ENCODE results near the gene MBD4. TPM values are rescaled to one million over a fixed set of nuclear protein-coding genes. Genes with fewer than 3 reads are reported as not detected.
"Not testable (repeated sequence)": the region's sequence is repeated elsewhere in the genome, so short reads cannot be mapped to it uniquely, and the experiment has no call there.

The MBD4 gene
- total RNA-seq, 1 donor from 2014 or later: 18.2 TPM

DNA sequence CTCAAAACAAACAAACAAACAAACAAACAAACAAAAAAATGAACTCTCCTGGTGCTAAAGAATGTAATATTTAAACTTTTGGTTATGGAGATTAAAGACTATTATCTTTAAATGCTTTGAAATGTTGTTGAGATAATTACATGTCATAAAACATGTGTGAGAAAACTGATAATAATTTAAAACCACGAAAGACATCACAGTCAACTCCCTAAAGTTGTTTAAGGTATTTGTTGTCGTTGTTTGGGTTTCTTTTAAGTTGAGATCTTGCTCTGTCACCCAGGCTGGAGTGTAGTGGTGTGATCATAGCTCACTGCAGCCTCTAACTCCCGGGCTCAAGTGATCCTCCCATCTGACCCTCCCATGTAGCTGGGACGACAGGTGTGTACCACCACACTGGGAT, 23.3 kb downstream of the MBD4 start:
- intact Hi-C loops (cut with DNase I): no loop called here
- DNase-seq (ENCODE audit: low spot score): no peak

DNA sequence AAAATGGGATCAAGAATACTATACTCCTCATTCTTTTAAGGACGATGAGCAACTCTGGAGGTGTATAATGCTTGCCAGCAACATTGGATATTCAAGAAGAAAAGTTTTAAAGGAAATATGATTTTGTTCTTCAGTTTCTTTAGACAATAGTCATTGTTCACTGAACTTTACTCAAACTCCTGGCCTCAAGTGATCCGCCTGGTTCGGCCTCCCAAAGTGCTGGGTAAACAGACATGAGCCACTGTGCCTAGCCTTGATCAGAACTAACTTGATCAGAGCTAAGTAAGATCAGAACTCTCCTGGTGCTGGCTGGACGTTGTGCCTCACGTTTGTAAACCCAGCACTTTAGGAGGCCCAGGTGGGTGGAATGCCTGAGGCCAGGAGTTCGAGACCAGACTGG, 23.9 kb downstream of the MBD4 start:
- peak; percentile 57 for DNase-seq (ENCODE audit: low spot score)
- intact Hi-C loops (cut with DNase I): no loop called here

DNA sequence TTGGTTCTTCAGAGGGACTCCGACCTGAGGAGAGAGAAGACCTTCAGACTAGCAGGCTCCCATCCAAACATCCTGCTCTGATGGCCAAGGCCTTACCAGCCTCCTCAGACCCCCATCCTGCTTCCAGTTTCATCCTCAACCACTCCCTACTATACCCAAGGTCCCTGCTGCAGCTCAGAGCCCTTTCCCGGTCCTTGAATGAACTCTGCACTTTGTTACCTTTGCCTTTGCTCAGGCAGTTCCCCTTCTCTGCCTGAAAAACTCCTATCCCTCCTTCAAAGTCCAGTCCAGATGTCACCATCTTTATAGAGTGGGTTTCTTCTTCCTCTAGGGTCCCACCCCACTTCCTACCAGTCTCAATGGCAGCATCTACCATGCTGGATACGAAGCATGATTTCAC, 24.4 kb downstream of the MBD4 start:
- intact Hi-C loops (cut with DNase I): no loop called here
- DNase-seq (ENCODE audit: low spot score): peak; percentile 22

DNA sequence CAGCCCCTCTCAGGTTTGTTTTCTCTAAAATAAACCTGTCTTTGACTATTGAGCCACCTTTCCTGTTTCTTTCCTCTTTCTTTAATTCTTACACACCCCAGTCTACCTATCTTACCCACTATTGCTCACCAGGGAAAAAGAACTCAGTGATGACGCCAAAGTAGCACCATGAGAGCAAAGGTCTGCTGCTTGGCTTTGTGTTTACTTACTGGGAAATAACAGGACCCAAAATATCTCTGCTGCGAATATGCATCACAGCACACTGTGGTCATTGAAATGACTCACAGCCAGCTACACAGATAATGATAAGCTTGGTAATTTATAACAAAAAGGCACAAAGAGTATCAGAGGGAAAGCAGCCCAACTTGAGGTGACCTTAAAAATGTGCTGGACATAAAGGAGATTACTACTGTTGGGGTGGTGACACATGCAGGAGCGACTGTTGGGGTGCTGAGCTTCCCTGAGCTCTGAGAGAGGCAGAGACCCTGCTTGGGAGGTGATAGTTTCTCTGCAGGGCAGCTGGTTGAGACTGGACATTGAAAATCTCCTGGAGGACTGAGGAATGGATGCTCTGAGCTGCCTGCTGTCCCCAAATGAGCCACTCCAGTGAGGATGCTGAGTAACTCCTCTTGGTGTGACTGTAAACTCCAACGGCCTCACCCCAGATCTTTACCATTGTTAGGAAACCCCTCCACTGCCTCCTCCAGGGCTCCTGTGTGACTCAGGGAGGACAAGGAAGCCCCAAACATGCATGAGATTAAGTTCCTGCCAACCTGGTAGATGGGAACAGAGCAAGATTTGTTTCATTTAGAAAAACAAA, 25.9 kb downstream of the MBD4 start:
- intact Hi-C loops (cut with DNase I): no loop called here
- peak; percentile 29 for DNase-seq (ENCODE audit: low spot score)

DNA sequence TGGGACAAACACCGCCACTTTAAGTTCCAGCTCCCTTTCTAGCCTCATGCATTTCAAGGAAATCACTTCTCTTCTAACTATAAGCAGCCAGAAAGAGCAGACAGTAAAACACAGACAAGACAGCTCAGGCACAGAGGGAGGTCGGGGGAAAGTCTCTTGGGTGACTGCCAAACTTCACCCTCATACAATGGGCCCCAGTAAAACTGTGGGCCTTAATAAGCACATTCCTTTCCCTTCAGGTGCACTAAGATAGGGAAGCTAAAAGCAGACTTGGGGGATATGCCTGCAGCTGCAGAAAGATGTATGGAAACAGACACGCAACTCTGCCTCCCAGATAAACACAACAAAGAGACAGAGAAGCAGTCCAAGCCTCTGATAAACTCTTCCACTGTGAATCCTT, 26.5 kb downstream of the MBD4 start:
- intact Hi-C loops (cut with DNase I): not testable (repeated sequence)
- peak; percentile 63 for DNase-seq (ENCODE audit: low spot score)

DNA sequence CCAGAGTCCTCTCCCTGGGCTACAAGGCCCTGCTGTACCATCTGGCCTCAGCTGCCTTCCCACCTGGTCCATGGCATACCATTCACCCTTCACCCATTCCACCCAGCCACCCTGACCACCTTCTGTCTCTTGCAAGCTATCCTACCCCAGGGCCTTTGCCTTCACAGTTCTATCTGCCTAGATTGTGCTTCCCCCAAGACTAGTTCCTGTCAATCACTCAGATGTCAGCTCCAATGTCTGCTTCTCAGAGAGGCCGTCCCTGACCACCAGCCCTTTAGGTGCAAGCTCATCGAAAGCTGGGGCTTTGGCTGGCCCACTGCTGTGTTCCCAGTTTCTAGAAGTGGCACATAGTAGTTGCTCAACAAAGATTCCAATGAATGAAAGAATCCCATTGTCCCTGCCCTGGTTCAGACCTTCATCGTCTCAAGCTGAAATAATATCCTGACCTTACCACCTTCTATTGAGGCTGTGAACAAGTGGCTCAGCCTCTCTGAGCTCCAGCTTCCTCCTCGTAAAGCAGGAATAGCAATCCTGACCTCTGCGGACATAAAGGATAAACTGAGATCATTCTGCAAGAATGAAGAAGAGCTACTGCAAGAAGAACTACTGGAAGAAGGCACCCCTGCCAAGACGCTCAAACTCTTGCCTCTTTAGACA, 27.1 kb downstream of the MBD4 start:
- intact Hi-C loops (cut with DNase I): no loop called here

DNA sequence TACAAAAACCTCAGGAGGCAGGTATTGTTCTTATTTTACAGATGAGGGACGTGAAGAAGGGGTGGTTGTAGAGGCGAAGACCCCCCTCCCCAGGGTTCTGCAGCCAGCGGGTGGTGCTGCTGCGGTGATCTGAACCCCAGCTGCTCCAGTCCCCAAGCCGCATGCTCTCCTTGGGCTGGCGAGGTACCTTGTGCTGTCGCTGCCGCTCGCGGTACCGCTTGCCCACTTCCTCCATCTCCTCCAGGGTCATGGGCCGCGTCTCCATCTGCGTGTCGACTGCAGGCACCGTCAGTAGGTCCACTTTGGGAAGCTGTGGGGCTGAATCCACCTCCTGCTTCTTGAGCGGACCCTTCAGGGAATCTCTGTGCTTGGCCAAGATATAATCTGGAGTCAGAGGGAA, 28.8 kb downstream of the MBD4 start:
- intact Hi-C loops (cut with DNase I): no loop called here
- peak; percentile 17 for DNase-seq (ENCODE audit: low spot score)

More for the DNA sequence above, 27.1 kb downstream of the MBD4 start:
- no peak for DNase-seq (ENCODE audit: low spot score)

DNA sequence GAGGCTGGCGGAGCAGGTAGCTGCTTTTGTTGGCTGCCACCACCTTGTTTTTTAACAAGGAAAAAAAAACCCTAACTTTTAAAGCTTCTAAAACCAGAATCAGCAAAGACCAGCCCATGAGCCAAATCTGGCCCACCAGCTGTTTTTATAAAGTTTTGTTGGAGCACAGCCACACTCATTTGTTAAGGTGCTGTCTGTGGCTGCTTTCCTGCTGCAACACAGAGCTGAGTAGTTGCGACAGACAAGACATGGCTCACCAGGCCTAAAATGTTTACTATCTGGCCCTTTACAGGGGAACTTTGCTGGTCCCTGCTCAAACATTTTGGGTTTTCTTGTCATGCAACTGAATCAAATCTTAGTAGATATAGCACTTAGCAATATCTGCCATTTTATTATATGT, 30.2 kb downstream of the MBD4 start:
- intact Hi-C loops (cut with DNase I): no loop called here
- no peak for DNase-seq (ENCODE audit: low spot score)

DNA sequence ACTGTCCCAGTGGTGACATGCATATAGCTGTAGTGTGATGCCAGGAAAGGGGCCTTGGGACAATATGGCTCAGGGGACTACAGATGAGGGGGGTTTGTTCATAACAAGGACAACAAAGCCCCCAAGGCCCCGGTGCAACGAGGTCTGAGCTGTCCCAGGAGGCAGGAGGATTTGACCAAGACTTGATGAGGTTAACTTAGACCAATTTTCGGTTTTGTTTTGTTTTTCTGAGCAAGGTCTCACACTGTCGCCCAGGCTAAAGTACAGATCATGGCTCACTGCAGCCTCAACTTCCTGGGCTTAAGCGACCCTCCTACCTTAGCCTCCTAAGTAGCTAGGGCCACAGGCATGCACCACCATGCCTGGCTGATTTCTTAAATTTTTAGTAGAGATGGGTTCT, 35.1 kb downstream of the MBD4 start:
- no peak for DNase-seq (ENCODE audit: low spot score)
- intact Hi-C loops (cut with DNase I): no loop called here

DNA sequence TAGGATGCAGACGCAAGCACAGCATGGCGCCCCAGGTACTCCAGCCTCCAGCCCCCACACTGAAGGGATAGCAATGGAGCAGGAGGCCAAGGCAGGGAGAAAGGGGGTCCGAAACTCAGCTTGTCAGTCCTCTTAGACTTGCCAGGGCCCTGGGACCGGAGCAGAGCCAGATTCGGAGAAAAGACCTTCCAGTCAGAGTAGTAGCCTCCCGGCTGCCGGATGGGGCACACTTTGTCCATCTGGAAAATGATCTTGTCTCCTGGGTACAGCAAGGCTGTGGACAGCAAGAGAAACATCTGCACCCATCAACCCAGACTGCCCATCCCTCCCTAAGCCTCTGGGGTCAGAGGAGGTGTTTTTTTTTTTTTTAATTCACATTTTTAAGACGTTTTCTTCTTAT, 35.6 kb downstream of the MBD4 start:
- intact Hi-C loops (cut with DNase I): no loop called here
- no peak for DNase-seq (ENCODE audit: low spot score)

DNA sequence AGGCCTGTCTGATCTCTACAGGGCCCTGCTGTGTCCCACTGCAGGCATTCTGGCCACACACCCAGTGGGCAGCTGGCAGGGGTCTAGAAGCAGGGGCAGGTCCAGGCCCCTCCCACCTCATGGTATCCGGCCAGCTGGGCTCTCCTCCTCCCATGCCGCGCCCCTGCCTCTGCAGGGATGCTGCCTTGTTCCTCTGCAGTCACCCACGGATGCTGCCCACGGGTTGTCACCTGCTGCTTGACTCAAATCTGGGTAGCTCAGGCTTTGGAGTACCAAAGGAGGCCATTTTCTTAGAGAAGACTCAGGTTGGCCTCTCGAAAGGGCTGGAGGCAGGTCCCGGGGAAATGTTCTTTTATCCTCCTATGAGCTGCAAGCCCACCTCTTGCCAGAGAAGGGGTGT, 36.3 kb downstream of the MBD4 start:
- DNase-seq (ENCODE audit: low spot score): no peak
- intact Hi-C loops (cut with DNase I): no loop called here

DNA sequence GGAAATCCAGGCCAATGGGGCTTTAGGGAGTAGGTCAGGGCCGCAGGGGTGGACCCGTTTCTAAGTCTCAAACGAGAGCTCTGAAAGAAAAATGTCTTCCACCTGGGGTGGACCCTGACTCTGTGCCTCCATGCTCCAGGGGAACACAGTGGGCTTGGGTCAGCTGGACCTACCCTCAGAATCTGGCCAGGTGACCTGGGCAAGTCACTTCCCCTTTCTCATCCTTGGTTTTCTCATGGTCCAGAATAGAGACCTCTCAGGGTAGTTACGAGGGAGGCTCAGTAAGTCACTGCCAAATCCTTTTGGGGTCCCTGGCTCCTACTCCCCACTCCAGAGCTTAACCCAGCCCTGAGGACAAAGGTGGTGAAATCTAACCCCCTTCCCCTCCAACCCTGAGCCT, 37.1 kb downstream of the MBD4 start:
- intact Hi-C loops (cut with DNase I): no loop called here
- no peak for DNase-seq (ENCODE audit: low spot score)

DNA sequence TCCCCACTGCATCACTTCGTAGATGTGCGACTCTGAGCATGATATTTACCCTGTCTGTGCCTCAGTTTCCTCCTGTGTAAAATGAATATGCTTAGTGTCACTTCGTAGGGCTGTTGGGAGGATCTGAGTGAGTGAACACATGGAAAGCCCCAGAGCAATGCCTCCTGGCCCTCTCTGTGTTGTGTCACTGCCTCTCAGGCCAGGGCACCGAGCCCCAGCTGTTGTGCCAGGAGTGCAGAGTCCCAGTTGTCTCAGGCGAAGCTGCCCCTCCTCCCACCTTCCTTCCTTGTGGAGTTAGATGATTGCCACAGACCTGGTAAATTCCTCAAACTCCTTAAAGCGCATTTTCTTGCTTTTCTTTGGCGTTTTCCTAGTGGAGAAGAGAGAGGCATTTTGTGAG, 37.5 kb downstream of the MBD4 start:
- DNase-seq (ENCODE audit: low spot score): no peak
- intact Hi-C loops (cut with DNase I): no loop called here

DNA sequence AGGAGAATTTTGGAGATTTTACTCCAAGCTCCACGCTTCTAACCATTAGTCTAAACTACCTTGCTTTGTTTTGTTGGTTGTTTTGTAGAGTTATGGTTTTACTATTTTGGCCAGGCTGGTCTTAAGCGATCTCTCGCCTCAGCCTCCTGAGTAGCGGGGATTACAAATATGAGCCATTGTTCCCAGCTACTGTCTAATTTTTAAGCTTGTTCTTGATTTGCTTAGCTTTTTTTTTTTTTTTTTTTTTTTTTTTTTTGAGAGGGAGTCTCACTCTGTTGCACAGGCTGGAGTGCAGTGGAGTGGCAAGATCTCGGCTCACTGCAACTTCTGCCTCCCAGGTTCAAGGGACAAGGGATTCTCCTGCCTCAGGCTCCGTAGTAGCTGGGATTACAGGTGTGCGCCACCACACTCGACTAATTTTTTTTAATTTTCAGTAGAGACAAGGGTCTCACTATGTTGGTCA, 39.8 kb downstream of the MBD4 start:
- intact Hi-C loops (cut with DNase I): loop anchor here (2.0 kb wide), 1 partner anchor 39 kb away; the partner anchor contains the start of gene MBD4
- DNase-seq (ENCODE audit: low spot score): no peak

DNA sequence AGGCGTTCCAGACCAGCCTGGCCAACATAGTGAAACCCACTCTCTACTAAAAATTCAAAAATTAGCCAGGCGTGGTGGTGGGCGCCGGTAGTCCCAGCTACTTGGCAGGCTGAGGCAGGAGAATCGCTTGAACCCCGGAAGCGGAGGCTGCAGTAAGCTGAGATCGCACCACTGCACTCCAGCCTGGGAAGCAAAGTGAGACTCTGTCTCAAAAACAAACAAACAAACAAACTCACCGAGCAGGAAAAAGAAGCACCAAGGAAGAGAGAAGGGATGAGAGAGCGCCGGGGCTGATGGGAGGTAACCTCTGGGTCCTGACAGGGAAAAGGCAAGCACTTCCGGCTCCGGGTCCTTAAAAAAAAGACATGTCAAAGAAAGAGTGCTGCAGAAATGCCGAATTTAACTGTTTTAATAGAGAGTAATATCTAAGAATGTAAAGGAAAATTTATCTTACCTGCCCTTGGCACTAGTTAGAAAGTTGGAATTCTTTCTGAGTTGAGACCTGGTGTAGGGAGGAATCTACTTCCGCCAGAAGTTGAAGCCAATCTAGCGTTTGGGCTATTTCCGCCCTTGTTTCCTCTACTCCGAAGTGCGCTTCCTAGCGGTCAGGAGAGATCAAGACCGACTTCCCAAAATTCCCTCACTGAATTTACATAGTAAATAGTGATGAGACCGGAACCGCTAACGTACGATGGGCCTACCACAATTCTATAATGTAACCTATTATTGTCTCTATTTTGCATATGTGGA, 40.4 kb downstream of the MBD4 start:
- DNase-seq (ENCODE audit: low spot score): peak; percentile 90
- intact Hi-C loops (cut with DNase I): no loop called here

DNA sequence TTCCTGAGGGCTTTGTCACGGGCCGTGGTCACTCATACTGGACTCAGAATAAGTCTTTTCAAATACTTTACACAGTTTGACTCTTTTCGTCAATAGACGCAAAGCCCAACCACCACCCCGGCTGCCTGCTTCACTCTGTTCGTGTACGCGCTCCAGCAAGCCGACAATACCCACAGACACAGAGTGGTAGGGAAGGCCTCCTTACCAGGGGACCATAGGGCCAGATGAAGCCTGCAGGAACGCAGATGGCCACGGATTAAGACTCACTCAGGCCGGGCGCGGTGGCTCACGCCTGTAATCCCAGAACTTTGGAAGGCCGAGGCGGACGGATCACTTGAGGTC, 41.0 kb downstream of the MBD4 start:
- intact Hi-C loops (cut with DNase I): no loop called here
- DNase-seq (ENCODE audit: low spot score): no peak

DNA sequence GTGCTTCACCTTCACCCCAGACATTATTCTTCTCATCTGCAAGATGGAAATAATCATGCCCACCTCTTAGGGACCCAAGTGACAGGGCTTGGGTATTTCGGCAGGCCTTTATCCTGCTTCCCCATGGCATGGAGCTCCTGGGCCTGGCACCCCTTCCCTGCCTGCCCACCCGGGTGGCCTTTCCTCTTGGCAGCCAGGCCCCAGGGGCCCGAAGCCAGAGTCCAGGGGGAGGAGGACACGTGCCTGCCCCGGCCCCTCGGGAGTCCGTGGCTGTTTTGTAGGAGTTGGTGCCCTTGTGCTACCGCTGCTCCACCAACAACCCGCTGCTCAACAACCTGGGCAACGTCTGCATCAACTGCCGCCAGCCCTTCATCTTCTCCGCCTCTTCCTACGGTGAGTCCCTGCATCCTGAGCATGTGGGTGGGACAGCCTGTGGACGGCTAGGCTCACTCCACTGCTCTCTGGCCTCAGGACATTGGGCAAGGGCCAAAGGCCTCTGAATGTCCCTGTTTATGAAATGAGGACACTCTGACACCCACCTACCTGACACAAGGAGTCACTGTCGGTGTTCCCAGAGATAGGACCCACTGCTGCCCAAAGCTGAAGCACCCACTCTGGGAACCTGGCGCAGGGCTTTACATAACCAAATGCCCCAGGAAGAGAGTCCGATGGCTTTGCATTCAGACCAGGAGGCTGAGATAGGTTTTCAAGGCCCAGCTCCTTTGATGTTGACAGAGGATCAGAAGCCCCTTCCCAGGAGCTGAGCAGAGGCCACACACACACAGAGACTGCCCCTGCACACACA, 45.8 kb downstream of the MBD4 start:
- intact Hi-C loops (cut with DNase I); DNase-seq (ENCODE audit: low spot score): not testable (repeated sequence)

DNA sequence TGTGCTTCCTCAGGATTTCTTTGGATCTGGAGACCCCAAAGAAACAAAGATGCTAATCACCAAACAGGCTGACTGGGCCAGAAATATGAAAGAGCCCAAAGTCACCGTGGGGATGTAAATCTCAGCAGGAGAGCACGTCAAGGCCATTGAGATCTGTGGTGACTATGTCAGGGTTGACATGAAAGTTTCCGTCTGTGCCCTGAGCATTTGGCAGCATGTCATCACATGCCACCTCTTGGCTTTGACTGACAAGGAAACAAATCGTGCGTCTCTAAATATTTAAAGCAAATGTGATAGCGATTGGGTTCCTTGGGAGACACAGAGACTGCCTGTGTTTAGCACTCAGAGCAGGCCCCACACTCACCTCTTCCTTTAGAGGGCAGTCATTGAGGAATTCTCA, 46.5 kb downstream of the MBD4 start:
- DNase-seq (ENCODE audit: low spot score): no peak
- intact Hi-C loops (cut with DNase I): no loop called here

DNA sequence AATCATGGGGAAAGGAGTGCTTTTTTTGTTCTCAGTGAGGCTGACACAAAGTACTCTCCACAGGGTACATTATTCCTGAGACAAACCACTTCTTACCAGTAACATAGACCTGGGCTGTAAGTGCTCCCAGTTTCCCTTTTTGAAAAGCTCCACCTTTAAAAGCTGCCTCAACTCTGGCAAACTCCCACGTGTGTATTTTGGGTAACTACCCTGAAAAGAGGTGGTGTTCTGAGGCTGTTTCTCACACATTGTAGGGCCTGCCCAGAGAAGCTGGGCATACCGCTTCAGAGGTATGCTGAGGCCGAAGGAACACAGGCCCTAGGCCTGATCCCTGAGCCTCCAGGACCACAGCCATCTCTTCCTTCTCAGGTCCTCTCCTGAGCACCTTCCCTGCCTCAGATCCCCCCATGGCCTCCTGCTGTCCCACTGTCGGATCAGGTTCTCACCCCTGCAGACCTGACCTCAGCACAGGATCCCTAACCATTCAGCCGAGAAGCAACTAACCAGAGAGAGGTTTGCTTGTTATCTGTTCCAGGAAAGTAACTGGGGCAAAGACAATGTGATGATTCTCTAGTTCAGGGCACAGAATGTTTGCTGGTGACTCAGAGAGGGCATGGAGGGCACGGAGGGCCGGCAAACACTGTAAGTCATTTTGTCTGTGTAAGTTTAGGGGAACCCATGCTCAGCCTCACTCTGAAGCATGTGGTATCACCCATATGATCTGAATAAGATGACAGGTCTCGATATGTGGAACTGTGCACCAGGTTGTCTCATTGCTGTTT, 47.5 kb downstream of the MBD4 start:
- intact Hi-C loops (cut with DNase I); DNase-seq (ENCODE audit: low spot score): not testable (repeated sequence)
